ENCODE measurements around the gene PRSS27.

The PRSS27 gene

GRCh38 chr16:2720064-2720457 is at the start of gene PRSS27:
Gene PRSS27 (minus strand): TSS chr16:2720224. CDS start chr16:2720160, 64 bp downstream.
- no peak for DNase-seq

GRCh38 chr16:2769675-2770056 is 49.6 kb upstream of the PRSS27 start:
- DNase-seq = no peak

GRCh38 chr16:2769100-2769529 is 49.1 kb upstream of the PRSS27 start:
- DNase-seq = no peak

GRCh38 chr16:2768403-2769089 is 48.5 kb upstream of the PRSS27 start:
- no peak for DNase-seq

- DNase-seq = no peak
These were observed 47.9 kb upstream of the PRSS27 start for GRCh38 chr16:2767891-2768290.

- no peak for DNase-seq
These were observed 47.2 kb upstream of the PRSS27 start for GRCh38 chr16:2767140-2767731.

GRCh38 chr16:2766430-2767139 is 46.6 kb upstream of the PRSS27 start:
- no peak for DNase-seq

GRCh38 chr16:2765462-2766404 is 45.7 kb upstream of the PRSS27 start:
- DNase-seq = no peak

GRCh38 chr16:2764718-2765117 is 44.7 kb upstream of the PRSS27 start:
- no peak for DNase-seq

- no peak for DNase-seq
These were observed 43.1 kb upstream of the PRSS27 start for GRCh38 chr16:2763173-2763572.

GRCh38 chr16:2762711-2763110 is 42.7 kb upstream of the PRSS27 start:
- DNase-seq = no peak

- DNase-seq = no peak
These were observed 42.0 kb upstream of the PRSS27 start for GRCh38 chr16:2761886-2762583.

GRCh38 chr16:2761472-2761871 is 41.4 kb upstream of the PRSS27 start:
- no peak for DNase-seq

- DNase-seq = no peak
These were observed 37.3 kb upstream of the PRSS27 start for GRCh38 chr16:2757344-2757743.

- no peak for DNase-seq
These were observed 36.4 kb upstream of the PRSS27 start for GRCh38 chr16:2756288-2757015.

GRCh38 chr16:2755158-2755557 is 35.1 kb upstream of the PRSS27 start:
- DNase-seq = no peak

GRCh38 chr16:2753733-2754020 is 33.7 kb upstream of the PRSS27 start:
- DNase-seq = no peak

GRCh38 chr16:2752850-2753732 is 33.1 kb upstream of the PRSS27 start:
- DNase-seq = peak; percentile 65

GRCh38 chr16:2752035-2752849 is 32.2 kb upstream of the PRSS27 start, which contains the start of gene SRRM2:
Gene SRRM2 (plus strand): TSS chr16:2752638. CDS start chr16:2756365, 3,727 bp downstream.
- peak; percentile 87 for DNase-seq

- DNase-seq = no peak
These were observed 31.6 kb upstream of the PRSS27 start for GRCh38 chr16:2751577-2752034.

All from 8988T (cell line).